ENCODE data around the gene TMPRSS6. TPM values are rescaled to one million over a fixed set of nuclear protein-coding genes. Genes with fewer than 3 reads are reported as not detected.

Gene TMPRSS6
- total and polyA plus RNA-seq, 2 of the 13 experiments (the other 11 are each of a cell fraction or from before 2014, with no cell fraction given): 4.2 to 4.8 TPM

GRCh38 chr22:37032134-37032534, 77.4 kb downstream of the TMPRSS6 start (continued):
- TF ChIP-seq ZNF562 (CRISPR knock-in tag; IDR thresholded peaks at IDR 0.05; ENCODE audit: borderline replicate concordance): no peak
- TF ChIP-seq BRD4 (CRISPR knock-in tag; IDR thresholded peaks at IDR 0.05): no peak
- no peak for TF ChIP-seq ZSCAN21 (CRISPR knock-in tag; IDR thresholded peaks at IDR 0.05; ENCODE audit: borderline replicate concordance)
- TF ChIP-seq PBX2 (CRISPR knock-in tag; IDR thresholded peaks at IDR 0.05): no peak
- TF ChIP-seq ZBTB7A (CRISPR knock-in tag; IDR thresholded peaks at IDR 0.05): no peak
- TF ChIP-seq REPIN1 (CRISPR knock-in tag; IDR thresholded peaks at IDR 0.05; ENCODE audit: borderline replicate concordance, low read depth): no peak
- no peak for TF ChIP-seq TAF15 (IDR thresholded peaks at IDR 0.05; ENCODE audit: low read depth, low read length, poor library complexity, severe bottlenecking)
- no peak for TF ChIP-seq CREB3 (CRISPR knock-in tag; IDR thresholded peaks at IDR 0.05)
- TF ChIP-seq FOXA1 (IDR thresholded peaks at IDR 0.05): no peak
- no peak; the same call in 1 of the 2 replicates for TF ChIP-seq FOXA1 (CRISPR knock-in tag; IDR thresholded peaks at IDR 0.05)
- no peak for TF ChIP-seq ZNF776 (CRISPR knock-in tag; IDR thresholded peaks at IDR 0.05)
- no peak for TF ChIP-seq KLF9 (CRISPR knock-in tag; IDR thresholded peaks at IDR 0.05; ENCODE audit: low read depth)
- TF ChIP-seq AGO1 (IDR thresholded peaks at IDR 0.05; ENCODE audit: low read depth, low read length, poor library complexity, severe bottlenecking): no peak
- TF ChIP-seq RNF219 (CRISPR knock-in tag; IDR thresholded peaks at IDR 0.05): 0 out of 2 replicates have a peak, but pooled peaks have one; percentile 7
- TF ChIP-seq KLF16 (CRISPR knock-in tag; IDR thresholded peaks at IDR 0.05): no peak
- no peak for TF ChIP-seq GATAD1 (CRISPR knock-in tag; IDR thresholded peaks at IDR 0.05)
- no peak for TF ChIP-seq ZNF577 (CRISPR knock-in tag; IDR thresholded peaks at IDR 0.05; ENCODE audit: borderline replicate concordance, low read depth)
- TF ChIP-seq U2AF1 (optimal IDR thresholded peaks at IDR 0.05; ENCODE audit: low read depth, low read length): no peak
- no peak for TF ChIP-seq SRY (CRISPR knock-in tag; IDR thresholded peaks at IDR 0.05)
- TF ChIP-seq SP1 (IDR thresholded peaks at IDR 0.05): no peak
- no peak for TF ChIP-seq SP1 (CRISPR knock-in tag; IDR thresholded peaks at IDR 0.05)
- TF ChIP-seq POLR2G (IDR thresholded peaks at IDR 0.05; ENCODE audit: low read depth, low read length): peak; percentile 48
- TF ChIP-seq ZNF251 (CRISPR knock-in tag; IDR thresholded peaks at IDR 0.05): no peak
- TF ChIP-seq ZNF383 (CRISPR knock-in tag; IDR thresholded peaks at IDR 0.05; ENCODE audit: borderline replicate concordance): no peak
- TF ChIP-seq ZSCAN9 (CRISPR knock-in tag; IDR thresholded peaks at IDR 0.05; ENCODE audit: borderline replicate concordance): no peak
- no peak for TF ChIP-seq CREBL2 (CRISPR knock-in tag; IDR thresholded peaks at IDR 0.05; ENCODE audit: borderline replicate concordance)
- TF ChIP-seq MAFF (IDR thresholded peaks at IDR 0.05; ENCODE audit: low read depth, low read length): peak; percentile 11; the same call in 1 of the 2 replicates
- no peak for TF ChIP-seq GABPB1 (CRISPR knock-in tag; IDR thresholded peaks at IDR 0.05)
- TF ChIP-seq ZNF75D (CRISPR knock-in tag; IDR thresholded peaks at IDR 0.05; ENCODE audit: borderline replicate concordance): no peak
- 0 out of 2 replicates have a peak, but pooled peaks have one; percentile 6 for TF ChIP-seq SP5 (CRISPR knock-in tag; IDR thresholded peaks at IDR 0.05; ENCODE audit: borderline replicate concordance, low read depth)
- TF ChIP-seq ZNF563 (CRISPR knock-in tag; IDR thresholded peaks at IDR 0.05): no peak
